ENCODE results near the gene ICOS.
"Not testable (repeated sequence)": the region's sequence is repeated elsewhere in the genome, so short reads cannot be mapped to it uniquely, and the experiment has no call there.

ICOS gene

GRCh38 chr2:203949228-203949627 is 12.7 kb downstream of the ICOS start:
- no peak overlapping the region for H3K27ac ChIP-seq

GRCh38 chr2:203951366-203951902 is 14.9 kb downstream of the ICOS start:
- H3K27ac ChIP-seq = no peak overlapping the region
- no peak for TF ChIP-seq CTCF (IDR thresholded peaks at IDR 0.05)
- TF ChIP-seq ZFX (IDR thresholded peaks at IDR 0.05; ENCODE audit: borderline replicate concordance) = no peak

More at GRCh38 chr2:203949228-203949627, 12.7 kb downstream of the ICOS start:
- TF ChIP-seq CTCF (IDR thresholded peaks at IDR 0.05) = no peak
- TF ChIP-seq ZFX (IDR thresholded peaks at IDR 0.05; ENCODE audit: borderline replicate concordance) = no peak

GRCh38 chr2:203959265-203959664 is 22.7 kb downstream of the ICOS start:
- no peak overlapping the region for H3K27ac ChIP-seq
- TF ChIP-seq CTCF (IDR thresholded peaks at IDR 0.05) = no peak
- no peak for TF ChIP-seq ZFX (IDR thresholded peaks at IDR 0.05; ENCODE audit: borderline replicate concordance)

- H3K27ac ChIP-seq = no peak overlapping the region
- TF ChIP-seq ZFX (IDR thresholded peaks at IDR 0.05; ENCODE audit: borderline replicate concordance) (no peak), CTCF (IDR thresholded peaks at IDR 0.05) (no peak)
Observed at GRCh38 chr2:203959672-203960071, 23.1 kb downstream of the ICOS start.

GRCh38 chr2:203960811-203961210 is 24.2 kb downstream of the ICOS start:
- TF ChIP-seq CTCF (IDR thresholded peaks at IDR 0.05) (no peak), ZFX (IDR thresholded peaks at IDR 0.05; ENCODE audit: borderline replicate concordance) (no peak)
- no peak overlapping the region for H3K27ac ChIP-seq

GRCh38 chr2:203965190-203965589 is 28.6 kb downstream of the ICOS start:
- H3K27ac ChIP-seq = not testable (repeated sequence)

- TF ChIP-seq ZFX (IDR thresholded peaks at IDR 0.05; ENCODE audit: borderline replicate concordance) (no peak), CTCF (IDR thresholded peaks at IDR 0.05) (no peak)
- H3K27ac ChIP-seq = no peak overlapping the region
Observed at GRCh38 chr2:203971251-203971650, 34.7 kb downstream of the ICOS start.

GRCh38 chr2:203972066-203972465 is 35.5 kb downstream of the ICOS start:
- no peak overlapping the region for H3K27ac ChIP-seq
- TF ChIP-seq CTCF (IDR thresholded peaks at IDR 0.05) (no peak), ZFX (IDR thresholded peaks at IDR 0.05; ENCODE audit: borderline replicate concordance) (no peak)

Measured in 22Rv1 (cell line).